ENCODE measurements around the gene HUS1B. TPM values are rescaled to one million over a fixed set of nuclear protein-coding genes. Genes with fewer than 3 reads are reported as not detected.
"Not testable (repeated sequence)": the region's sequence is repeated elsewhere in the genome, so short reads cannot be mapped to it uniquely, and the experiment has no call there.

Gene HUS1B
- total RNA-seq, 1 donor: 4.5 TPM

DNA sequence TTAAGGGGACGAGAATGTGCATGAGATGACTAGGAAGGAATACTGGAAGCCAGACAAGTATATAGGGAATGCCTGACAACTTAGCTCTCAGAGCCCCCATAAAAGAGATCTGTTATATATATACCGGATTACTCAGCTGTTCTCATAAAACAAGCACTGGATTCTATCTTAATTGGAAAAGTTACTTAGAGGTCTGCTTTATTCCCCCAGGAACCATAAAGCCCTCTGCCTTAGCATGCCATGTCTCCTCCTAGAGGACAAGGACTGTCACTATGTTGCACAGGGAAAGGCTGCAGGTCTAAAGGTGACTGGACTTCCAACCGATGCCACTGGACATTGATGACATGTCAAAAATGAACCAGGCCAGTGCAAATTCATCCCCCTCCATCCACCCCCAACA, 29.6 kb upstream of the HUS1B start:
- Histone ChIP-seq H3K27me3 (ENCODE audit: insufficient read depth, low read length) (no peaks in the 10 kb centered on the region), H3K4me1 (ENCODE audit: insufficient read depth, low read length) (peaks cover 30% of the 10 kb centered on the region), H3K4me3 (ENCODE audit: low read length) (no peak overlapping the region), H3K9me3 (ENCODE audit: low read depth, low read length) (no peaks in the 10 kb centered on the region)

DNA sequence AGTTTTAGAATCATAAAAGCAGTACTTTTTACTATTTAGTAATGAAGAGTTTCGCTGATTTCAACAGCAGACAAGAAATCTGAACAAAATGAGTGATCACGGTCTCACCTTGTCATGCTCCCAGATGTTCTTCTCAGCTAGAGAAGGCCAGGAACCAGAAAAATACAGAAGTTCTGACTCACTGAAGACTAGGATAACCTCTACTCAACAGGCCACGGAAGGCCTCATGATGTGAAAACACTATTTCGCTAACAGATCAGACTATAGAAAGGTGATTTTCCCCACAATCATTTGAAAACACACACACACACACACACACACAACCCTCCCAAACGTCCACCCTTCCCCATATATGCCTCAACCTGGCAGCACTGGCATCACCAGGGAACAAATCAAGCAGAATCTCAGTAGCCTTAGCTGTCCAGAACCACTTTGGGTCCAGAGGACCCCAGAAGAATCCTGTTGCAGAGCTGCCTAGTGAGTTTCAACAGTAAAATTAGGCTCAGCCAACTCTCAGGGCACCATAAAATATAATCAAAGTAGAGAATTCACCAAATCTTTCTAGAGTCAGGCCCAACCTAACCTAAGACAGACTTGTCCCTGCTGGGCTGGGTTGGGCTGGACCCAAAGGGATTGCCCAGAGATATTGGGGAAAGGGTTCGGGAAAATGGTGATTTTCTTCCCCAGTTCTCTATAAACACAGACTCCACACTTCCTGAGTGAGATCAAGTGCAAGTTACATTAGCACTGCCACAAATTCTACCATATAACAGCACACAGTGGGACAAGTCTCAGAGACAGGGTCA, 28.1 kb upstream of the HUS1B start:
- Histone ChIP-seq H3K9me3 (ENCODE audit: low read depth, low read length) (no peaks in the 10 kb centered on the region), H3K4me1 (ENCODE audit: insufficient read depth, low read length) (peaks cover 24% of the 10 kb centered on the region), H3K27me3 (ENCODE audit: insufficient read depth, low read length) (no peaks in the 10 kb centered on the region), H3K4me3 (ENCODE audit: low read length) (no peak overlapping the region)

- H3K4me1 ChIP-seq (ENCODE audit: insufficient read depth, low read length): peaks cover 24% of the 10 kb centered on the region
- H3K27me3 ChIP-seq (ENCODE audit: insufficient read depth, low read length): no peaks in the 10 kb centered on the region
- H3K4me3 ChIP-seq (ENCODE audit: low read length): no peak overlapping the region
- no peaks in the 10 kb centered on the region for H3K9me3 ChIP-seq (ENCODE audit: low read depth, low read length)
Observed at GRCh38 chr6:683742-684440, 27.0 kb upstream of the HUS1B start.

DNA sequence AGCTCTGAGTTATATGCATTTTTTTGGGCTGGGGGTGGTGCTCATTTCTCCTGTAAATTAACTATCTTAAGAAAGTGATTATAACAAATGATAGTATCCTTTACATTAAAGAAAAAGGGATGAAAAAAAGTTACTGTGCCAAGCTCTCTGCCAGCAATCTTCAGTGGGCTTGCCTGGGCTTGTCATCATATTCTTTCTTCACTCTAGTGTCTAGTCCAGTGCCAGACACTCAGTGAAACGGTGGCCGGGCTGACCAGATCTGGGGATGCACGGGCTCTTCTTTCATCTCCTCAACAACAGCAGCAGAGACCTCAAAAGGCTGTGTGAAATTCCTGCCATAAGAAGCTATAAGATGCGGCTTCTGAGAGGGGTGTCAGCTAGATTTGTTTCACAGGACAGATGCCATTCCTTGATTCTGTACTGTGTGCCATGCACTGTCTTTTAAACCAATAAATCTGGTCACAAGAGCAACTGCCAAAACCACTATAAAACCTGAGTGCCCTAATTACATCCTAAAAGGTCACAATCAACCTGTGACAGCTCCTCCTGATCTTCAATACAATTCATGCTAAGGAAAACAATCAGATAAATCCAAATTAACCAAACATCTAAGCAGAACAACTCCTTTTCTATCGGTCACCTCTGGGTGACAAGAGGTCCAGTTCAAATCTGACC, 23.9 kb upstream of the HUS1B start:
- peaks cover 23% of the 10 kb centered on the region for H3K4me1 ChIP-seq (ENCODE audit: insufficient read depth, low read length)
- H3K4me3 ChIP-seq (ENCODE audit: low read length): no peak overlapping the region
- H3K27me3 ChIP-seq (ENCODE audit: insufficient read depth, low read length): no peaks in the 10 kb centered on the region
- H3K9me3 ChIP-seq (ENCODE audit: low read depth, low read length): no peaks in the 10 kb centered on the region

GRCh38 chr6:680251-680650, 23.4 kb upstream of the HUS1B start:
- Histone ChIP-seq H3K27me3 (ENCODE audit: insufficient read depth, low read length) (no peaks in the 10 kb centered on the region), H3K9me3 (ENCODE audit: low read depth, low read length) (no peaks in the 10 kb centered on the region), H3K4me1 (ENCODE audit: insufficient read depth, low read length) (peaks cover 18% of the 10 kb centered on the region), H3K4me3 (ENCODE audit: low read length) (no peak overlapping the region)

- no peak overlapping the region for H3K4me3 ChIP-seq (ENCODE audit: low read length)
- H3K27me3 ChIP-seq (ENCODE audit: insufficient read depth, low read length): no peaks in the 10 kb centered on the region
- peaks cover 12% of the 10 kb centered on the region for H3K4me1 ChIP-seq (ENCODE audit: insufficient read depth, low read length)
- H3K9me3 ChIP-seq (ENCODE audit: low read depth, low read length): no peaks in the 10 kb centered on the region
Observed at GRCh38 chr6:679282-679681, 22.4 kb upstream of the HUS1B start.

- H3K4me1 ChIP-seq (ENCODE audit: insufficient read depth, low read length): peaks cover 5% of the 10 kb centered on the region
- H3K27me3 ChIP-seq (ENCODE audit: insufficient read depth, low read length): no peaks in the 10 kb centered on the region
- H3K9me3 ChIP-seq (ENCODE audit: low read depth, low read length): no peaks in the 10 kb centered on the region
- H3K4me3 ChIP-seq (ENCODE audit: low read length): no peak overlapping the region
Observed at GRCh38 chr6:678520-678919, 21.6 kb upstream of the HUS1B start.

DNA sequence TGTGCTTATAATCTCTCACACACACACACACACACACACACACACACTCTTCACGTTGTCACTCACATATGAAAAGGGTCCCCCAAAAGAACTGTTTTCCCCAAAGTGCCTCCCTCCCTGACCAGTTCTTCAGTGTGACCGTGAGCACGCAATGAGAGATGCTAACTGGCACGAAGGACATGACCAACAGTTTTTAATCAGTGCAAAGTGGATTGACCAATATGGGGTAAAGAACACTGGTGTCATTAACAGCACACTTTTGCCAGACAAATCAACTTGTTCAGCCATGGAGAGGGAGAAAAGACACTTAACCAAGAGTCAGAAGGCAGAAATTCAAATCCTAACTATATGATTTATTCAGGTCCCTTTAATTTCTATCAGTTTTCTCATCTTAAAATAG, 21.0 kb upstream of the HUS1B start:
- no peak overlapping the region for H3K4me3 ChIP-seq (ENCODE audit: low read length)
- H3K9me3 ChIP-seq (ENCODE audit: low read depth, low read length): no peaks in the 10 kb centered on the region
- peaks cover 5% of the 10 kb centered on the region for H3K4me1 ChIP-seq (ENCODE audit: insufficient read depth, low read length)
- H3K27me3 ChIP-seq (ENCODE audit: insufficient read depth, low read length): no peaks in the 10 kb centered on the region

DNA sequence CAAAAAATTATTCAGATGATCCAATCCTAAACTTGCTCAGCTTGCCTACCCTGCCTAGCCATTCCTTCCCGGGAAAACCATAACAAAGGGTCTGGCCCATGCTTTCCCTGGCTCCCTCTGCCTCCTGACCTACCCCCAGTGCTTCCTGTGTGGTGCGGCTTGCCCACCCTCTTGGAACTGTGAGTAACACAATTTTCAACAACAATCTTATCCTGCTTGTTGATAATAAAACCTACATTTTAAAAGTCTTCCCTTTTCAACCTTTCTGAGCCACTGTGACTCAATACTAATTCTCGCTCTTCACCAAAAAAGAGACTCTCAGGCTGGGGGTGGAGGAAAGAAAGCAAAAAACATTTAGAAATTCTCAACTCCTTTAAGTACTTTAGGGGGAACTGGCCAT, 18.1 kb upstream of the HUS1B start:
- Histone ChIP-seq H3K4me3 (ENCODE audit: low read length) (no peak overlapping the region), H3K27me3 (ENCODE audit: insufficient read depth, low read length) (no peaks in the 10 kb centered on the region), H3K9me3 (ENCODE audit: low read depth, low read length) (no peaks in the 10 kb centered on the region), H3K4me1 (ENCODE audit: insufficient read depth, low read length) (no peaks in the 10 kb centered on the region)

GRCh38 chr6:674406-674805, 17.5 kb upstream of the HUS1B start:
- Histone ChIP-seq H3K9me3 (ENCODE audit: low read depth, low read length) (no peaks in the 10 kb centered on the region), H3K27me3 (ENCODE audit: insufficient read depth, low read length) (no peaks in the 10 kb centered on the region), H3K4me1 (ENCODE audit: insufficient read depth, low read length) (no peaks in the 10 kb centered on the region), H3K4me3 (ENCODE audit: low read length) (no peak overlapping the region)

DNA sequence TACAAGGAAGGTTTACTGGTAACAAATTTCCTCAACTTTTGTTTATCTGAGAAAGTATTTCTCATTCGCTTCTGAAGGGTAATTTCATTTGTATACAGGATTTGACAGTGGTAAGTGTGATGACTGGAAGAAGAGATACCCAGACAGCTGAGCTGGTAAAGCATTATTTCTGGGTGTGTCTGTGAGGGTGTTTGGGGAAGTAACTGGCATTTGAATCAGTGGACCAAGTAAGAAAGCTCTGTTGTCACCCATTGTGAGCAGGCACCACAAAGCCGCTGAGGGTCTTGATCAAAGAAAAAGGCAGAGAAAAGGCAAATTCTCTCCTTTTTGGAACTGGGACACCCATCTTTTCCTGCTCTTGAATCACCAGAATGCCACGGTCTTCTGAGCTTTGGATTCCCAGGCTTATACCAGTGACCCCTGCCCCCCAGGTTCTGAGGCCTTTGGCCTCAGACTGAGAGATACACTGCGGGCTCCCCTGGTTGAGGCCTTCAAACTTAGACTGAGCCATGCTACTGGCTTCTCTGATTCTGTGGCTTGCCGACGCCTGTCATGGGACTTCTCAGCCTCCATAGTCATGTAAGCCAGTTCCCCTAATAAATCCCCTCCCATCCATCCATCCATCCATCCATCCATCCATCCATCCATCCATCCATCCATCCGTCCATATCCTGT, 10.5 kb upstream of the HUS1B start:
- peaks cover 4% of the 10 kb centered on the region for H3K4me1 ChIP-seq (ENCODE audit: insufficient read depth, low read length)
- H3K4me3 ChIP-seq (ENCODE audit: low read length): no peak overlapping the region
- no peaks in the 10 kb centered on the region for H3K27me3 ChIP-seq (ENCODE audit: insufficient read depth, low read length)
- no peaks in the 10 kb centered on the region for H3K9me3 ChIP-seq (ENCODE audit: low read depth, low read length)

GRCh38 chr6:665403-666267, 8.7 kb upstream of the HUS1B start:
- Histone ChIP-seq H3K4me1 (ENCODE audit: insufficient read depth, low read length) (peaks cover 4% of the 10 kb centered on the region), H3K9me3 (ENCODE audit: low read depth, low read length) (no peaks in the 10 kb centered on the region), H3K4me3 (ENCODE audit: low read length) (no peak overlapping the region), H3K27me3 (ENCODE audit: insufficient read depth, low read length) (no peaks in the 10 kb centered on the region)

GRCh38 chr6:663788-664187, 6.9 kb upstream of the HUS1B start:
- not testable (repeated sequence) for H3K27me3 ChIP-seq (ENCODE audit: insufficient read depth, low read length); H3K4me3 ChIP-seq (ENCODE audit: low read length); H3K9me3 ChIP-seq (ENCODE audit: low read depth, low read length); H3K4me1 ChIP-seq (ENCODE audit: insufficient read depth, low read length)
